WI38 (cell line): ENCODE measurements around the gene CUX1.
A peak's percentile ranks its signal among the peaks of the same experiment; 100 is the strongest.

Experiments
- H3K4me3 ChIP-seq: 2 replicates; pipeline ENCODE4 v1.5.1; 2011; ENCODE audit warnings: low read depth, mild to moderate bottlenecking, control low read depth, low read length
- TF ChIP-seq, protein P1 (sequence below): IDR thresholded peaks from 2 replicates; pipeline ENCODE4 v1.5.1; 2012; ENCODE audit warnings: low read depth, mild to moderate bottlenecking, control low read depth, low read length

The CUX1 gene

DNA sequence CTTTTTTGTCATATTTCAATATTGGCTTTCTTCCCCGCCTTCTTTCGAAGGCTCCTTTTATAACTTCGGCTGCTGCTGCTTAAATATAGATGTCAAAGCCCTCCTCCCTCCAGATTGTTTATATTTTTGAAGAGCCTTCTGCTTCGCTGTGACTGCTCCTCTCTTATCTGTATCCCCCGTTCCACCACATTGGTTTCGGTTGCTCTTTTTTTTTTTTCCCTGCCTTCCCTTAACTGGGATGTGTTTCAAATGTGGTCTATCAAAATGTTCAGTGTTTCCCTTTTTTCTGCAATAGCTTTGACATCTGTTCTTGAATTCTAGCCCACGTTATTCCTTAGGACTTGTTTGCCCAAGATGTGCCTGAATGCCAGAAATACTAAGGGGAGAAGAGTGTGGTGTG lies 96.4 kb downstream of the CUX1 start:
- TF ChIP-seq, protein P1, sequence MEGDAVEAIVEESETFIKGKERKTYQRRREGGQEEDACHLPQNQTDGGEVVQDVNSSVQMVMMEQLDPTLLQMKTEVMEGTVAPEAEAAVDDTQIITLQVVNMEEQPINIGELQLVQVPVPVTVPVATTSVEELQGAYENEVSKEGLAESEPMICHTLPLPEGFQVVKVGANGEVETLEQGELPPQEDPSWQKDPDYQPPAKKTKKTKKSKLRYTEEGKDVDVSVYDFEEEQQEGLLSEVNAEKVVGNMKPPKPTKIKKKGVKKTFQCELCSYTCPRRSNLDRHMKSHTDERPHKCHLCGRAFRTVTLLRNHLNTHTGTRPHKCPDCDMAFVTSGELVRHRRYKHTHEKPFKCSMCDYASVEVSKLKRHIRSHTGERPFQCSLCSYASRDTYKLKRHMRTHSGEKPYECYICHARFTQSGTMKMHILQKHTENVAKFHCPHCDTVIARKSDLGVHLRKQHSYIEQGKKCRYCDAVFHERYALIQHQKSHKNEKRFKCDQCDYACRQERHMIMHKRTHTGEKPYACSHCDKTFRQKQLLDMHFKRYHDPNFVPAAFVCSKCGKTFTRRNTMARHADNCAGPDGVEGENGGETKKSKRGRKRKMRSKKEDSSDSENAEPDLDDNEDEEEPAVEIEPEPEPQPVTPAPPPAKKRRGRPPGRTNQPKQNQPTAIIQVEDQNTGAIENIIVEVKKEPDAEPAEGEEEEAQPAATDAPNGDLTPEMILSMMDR = no peak
- peak overlapping the region; percentile 14; the same call in 1 of the 2 replicates for H3K4me3 ChIP-seq

DNA sequence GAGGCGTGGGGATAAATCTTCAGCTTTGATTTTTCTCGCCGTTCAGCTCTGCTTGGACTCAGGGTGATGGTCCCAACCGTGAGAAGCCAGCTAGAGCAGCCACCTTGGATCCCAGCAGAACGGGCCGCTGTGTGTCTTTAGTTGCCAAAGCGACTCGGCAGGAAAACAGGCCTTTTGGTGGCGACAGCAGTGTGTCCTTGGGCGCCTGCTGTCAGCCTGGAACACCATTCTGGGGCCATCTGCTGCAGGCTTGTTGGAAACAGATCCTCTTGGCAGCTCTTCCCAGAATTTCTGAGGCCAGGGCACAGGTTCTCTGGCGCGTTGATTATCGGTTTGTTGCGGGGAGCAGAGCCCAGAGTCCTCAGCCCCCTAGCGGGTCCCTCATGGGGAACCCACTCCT lies 97.6 kb downstream of the CUX1 start:
- TF ChIP-seq, protein P1 = no peak
- H3K4me3 ChIP-seq = no peak overlapping the region

DNA sequence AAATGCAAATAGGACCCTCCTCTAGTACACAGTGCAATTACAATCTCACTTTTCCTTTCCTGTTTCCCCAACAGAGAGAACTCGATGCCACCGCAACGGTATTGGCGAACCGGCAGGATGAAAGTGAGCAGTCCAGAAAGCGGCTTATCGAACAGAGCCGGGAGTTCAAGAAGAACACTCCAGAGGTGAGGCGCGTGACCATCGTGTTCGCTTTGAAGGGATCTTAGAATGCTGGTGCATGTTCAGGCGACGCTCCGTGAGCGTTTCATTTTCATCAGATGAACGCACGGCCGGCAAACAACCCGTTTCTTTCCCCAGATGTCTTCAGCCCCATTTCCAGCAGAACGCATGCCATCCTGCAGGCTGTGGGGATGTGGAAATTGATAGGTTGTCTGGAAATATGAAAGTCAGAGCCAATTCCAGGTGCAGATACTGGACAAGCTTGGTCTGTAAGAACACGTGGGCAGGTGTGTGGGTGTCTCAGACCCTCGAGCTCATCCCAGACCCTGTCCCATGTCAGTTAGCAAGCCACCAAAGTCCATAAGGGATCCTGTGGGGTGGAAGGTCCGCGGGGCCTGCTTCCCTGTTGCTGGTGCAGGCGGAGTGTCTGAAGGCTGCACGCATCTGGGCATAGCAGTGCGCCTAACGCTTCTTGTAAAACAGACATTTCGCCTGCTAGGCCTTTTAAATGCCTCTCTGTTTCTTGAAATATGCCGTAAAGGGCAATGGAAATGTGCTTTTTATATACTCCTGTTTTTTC lies 98.8 kb downstream of the CUX1 start:
- H3K4me3 ChIP-seq = no peak overlapping the region
- TF ChIP-seq, protein P1 = no peak

DNA sequence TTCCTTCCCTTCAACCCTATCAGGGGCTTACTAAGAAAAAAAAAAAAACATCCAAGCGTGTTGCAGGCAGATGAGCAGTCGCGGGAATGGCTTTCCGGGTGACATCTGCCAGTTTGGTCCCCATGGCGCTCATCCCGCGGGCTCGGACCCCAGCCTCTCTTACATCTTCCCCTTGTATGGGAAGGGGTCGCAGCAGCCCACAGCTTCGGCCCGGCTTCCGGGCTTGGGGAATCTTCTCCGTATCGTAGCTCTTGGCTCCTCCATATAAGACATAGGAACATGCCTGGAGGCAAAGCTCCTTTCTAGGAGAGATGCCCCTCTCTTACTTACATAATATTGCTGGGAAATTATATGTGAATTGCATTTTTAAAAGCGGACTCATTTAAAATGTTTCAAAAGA lies 99.5 kb downstream of the CUX1 start:
- TF ChIP-seq, protein P1 = no peak
- no peak overlapping the region for H3K4me3 ChIP-seq

DNA sequence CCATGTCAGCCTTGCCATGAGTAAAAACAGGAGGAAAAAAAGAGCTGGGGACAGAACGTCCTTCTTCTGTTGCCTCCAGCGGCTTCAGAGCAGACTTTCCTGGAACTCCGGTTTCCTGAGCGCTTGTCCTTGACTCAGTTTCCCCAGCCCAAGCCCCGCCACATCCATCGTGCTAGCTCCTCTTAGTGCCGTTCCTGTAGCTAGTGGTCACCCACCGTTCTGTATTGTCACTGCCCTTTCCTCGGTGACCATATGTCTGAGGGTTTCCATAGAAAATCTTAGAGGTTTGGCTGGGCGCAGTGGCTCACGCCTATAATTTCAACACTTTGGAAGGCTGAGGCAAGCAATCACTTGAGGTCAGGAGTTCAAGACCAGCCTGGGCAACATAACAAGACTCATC lies 100.1 kb downstream of the CUX1 start:
- TF ChIP-seq, protein P1 = no peak
- no peak overlapping the region for H3K4me3 ChIP-seq

DNA sequence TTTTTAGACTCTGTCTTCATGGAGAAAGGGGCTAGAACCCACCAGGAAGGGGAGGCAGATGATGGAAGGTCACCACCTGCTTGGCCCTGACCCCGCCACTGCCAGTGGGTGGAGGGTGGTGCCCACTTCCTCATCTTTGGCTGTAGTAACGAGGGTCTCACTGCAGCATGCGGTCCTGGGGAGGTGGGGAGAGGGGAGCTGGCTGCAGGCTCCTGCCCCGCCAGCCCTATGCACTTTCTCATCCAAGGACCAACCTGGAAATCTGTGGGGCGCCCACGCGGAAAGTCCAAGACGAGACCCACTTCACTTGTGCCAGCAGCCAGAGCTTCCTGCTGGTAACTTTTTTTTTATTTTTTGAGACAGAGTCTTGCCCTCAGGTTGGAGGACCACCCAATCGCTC lies 101.0 kb downstream of the CUX1 start:
- TF ChIP-seq, protein P1 = no peak
- H3K4me3 ChIP-seq = no peak overlapping the region

DNA sequence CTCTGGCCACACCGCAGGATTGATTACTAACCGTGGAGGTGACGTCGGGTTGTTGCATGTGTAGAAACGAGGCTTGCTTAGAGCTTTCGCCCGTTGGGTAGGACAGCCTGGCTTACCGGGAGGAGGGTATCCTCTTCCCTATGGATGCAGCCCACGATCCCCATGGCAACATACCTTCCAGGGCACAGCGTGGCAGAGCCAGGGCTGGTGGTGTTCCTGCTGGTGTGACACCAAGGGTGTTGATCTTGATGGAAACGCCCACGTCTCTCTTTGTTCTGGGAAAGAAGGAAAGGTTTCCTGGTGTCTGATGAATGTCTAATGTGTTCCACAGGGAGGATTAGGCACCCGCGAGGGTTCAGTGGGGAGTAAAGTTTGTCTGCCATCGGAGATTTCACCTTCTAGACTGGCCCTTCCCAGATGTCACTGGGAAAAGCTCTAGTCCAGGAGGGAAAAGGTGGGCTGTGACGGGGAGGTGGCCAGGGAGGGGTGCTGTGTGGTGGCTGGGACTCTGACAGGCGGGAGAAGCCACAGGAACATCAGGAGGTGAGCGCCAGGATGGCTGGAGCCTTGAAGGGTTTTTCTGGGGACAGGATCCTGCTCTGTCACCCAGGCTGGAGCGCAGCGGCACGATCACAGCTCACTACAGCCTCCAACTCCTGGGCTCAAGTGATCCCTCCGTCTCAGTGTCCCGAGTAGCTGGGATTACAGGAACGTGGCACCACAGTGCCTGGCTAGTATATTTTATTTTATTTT lies 102.1 kb downstream of the CUX1 start:
- H3K4me3 ChIP-seq = no peak overlapping the region
- TF ChIP-seq, protein P1 = no peak
